GM20000 (cell line): Measurements from ENCODE around the gene CRIM1.

Experiments
- DNase-seq: peaks from one replicate; pipeline ENCODE4 v3.0.0; 2012; ENCODE audit warnings: low spot score
- CTCF ChIP-seq: IDR thresholded peaks from 2 replicates; pipeline ENCODE4 v1.5.1; 2012; ENCODE audit warnings: mild to moderate bottlenecking, control low read depth; ENCODE audit errors: extremely low read depth, missing control alignments

Gene CRIM1

DNA sequence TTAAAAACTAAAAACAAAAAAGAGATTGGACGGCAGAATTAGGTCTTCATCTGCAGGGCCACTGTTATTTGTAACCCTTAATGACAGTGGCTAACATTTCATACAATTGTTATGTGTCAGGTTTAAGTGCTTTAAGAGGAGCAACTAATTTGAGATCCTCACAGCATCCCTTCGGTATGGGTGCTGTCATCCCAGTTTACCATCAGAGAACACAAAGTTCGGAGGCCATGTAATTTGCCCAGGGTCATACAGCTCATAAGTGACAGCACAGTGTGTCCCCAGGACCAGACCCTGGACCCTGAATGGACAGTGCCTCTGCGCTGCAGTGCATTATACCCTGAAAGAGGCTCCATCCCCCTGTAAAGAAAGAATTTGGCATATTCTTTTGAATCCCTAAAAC lies 127.7 kb downstream of the CRIM1 start:
- no peak for DNase-seq
- TF ChIP-seq CTCF, result no peak

- no peak for DNase-seq
- TF ChIP-seq CTCF, result no peak
Observed at GRCh38 chr2:36484454-36484853, 128.9 kb downstream of the CRIM1 start.

- no peak for TF ChIP-seq CTCF
- DNase-seq, result no peak
Observed at GRCh38 chr2:36485521-36485920, 129.9 kb downstream of the CRIM1 start.

GRCh38 chr2:36486521-36487044 lies 131.0 kb downstream of the CRIM1 start:
- no peak for TF ChIP-seq CTCF
- no peak for DNase-seq

DNA sequence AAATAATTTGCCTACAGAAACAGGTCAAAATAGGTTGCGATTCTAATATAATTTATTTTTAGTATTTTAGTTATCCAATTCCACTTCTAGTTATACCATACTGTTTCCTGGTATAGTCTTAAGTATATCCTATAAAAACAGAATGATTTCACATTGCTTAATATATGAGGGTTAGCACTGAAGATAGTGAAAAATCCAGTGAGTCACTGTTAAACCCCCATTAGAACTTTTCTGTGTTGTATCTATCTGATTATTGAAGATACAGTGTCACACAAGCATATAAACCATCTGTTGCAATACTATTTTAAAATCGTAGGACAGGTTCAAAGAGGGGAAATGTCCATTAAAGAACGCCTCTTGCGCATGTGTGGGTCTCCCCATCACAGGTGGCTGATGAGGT lies 132.4 kb downstream of the CRIM1 start:
- TF ChIP-seq CTCF, result no peak
- DNase-seq, result no peak

- DNase-seq, result no peak
- no peak for TF ChIP-seq CTCF
Observed at GRCh38 chr2:36489281-36489680, 133.7 kb downstream of the CRIM1 start.

DNA sequence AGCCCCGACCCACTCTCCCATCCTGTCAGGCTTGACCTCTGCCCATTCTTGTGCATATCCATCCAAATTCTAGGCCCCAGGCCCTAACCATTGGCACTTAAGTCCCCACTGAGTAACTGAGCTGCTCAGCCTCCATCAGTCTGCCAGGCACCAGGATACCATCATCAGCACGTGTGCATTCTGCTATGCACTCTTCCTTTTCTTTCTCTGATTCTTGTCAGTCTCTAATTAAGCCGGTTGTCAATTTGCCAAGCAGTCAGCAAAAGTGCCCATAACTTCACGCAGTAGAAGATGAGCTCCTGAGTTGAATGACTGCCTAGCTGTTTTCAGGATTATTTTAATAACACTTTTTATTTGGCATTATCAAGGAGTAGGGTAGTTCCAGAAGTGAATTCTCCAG lies 135.2 kb downstream of the CRIM1 start:
- no peak for DNase-seq
- TF ChIP-seq CTCF, result no peak
